ENCODE measurements around the gene ANKRD18A.

DNA sequence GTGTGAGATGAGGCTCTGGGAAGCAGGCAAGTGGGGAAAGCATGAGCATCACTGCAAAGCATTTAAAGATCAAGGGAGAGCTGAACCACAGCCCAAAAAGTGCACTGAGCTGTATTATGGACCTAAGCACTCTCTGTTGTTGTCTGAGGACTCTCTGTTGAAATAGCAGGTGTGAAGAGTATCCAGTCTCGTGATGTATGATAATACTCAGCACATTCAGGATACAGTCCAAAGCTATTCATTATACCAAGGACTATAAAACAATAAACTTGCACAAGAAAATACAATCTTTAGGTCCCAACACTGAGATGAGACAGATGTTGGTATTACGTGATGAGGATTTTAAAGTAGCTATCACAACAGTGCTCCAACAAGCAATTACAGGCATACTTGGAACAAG lies 98.6 kb downstream of the ANKRD18A start:
- no peak for TF ChIP-seq CTCF (IDR thresholded peaks at IDR 0.05)
- no peak for TF ChIP-seq POLR2A (IDR thresholded peaks at IDR 0.05)
